HuH-7 (cell line): ENCODE measurements around the gene FAM168A.

Source experiments
- DNase-seq: peaks from one replicate; pipeline ENCODE4 v3.0.0; 2011; ENCODE audit warnings: low spot score

FAM168A gene

GRCh38 chr11:73426219-73426850, 171.6 kb downstream of the FAM168A start:
- no peak for DNase-seq

- no peak for DNase-seq
These were observed 172.8 kb downstream of the FAM168A start for GRCh38 chr11:73425108-73425507.

- DNase-seq: no peak
These were observed 174.4 kb downstream of the FAM168A start for GRCh38 chr11:73423506-73423905.

- DNase-seq: no peak
These were observed 175.0 kb downstream of the FAM168A start for GRCh38 chr11:73422886-73423285.

- DNase-seq: no peak
These were observed 177.8 kb downstream of the FAM168A start for GRCh38 chr11:73420136-73420535.

- no peak for DNase-seq
These were observed 181.1 kb downstream of the FAM168A start for GRCh38 chr11:73416786-73417185.

- DNase-seq: no peak
These were observed 181.9 kb downstream of the FAM168A start for GRCh38 chr11:73415854-73416615.

GRCh38 chr11:73414977-73415651, 182.8 kb downstream of the FAM168A start:
- no peak for DNase-seq

GRCh38 chr11:73413256-73413655, 184.7 kb downstream of the FAM168A start:
- DNase-seq: no peak

GRCh38 chr11:73412308-73412707, 185.6 kb downstream of the FAM168A start:
- no peak for DNase-seq

- DNase-seq: no peak
These were observed 186.9 kb downstream of the FAM168A start for GRCh38 chr11:73411031-73411430.

- no peak for DNase-seq
These were observed 187.3 kb downstream of the FAM168A start for GRCh38 chr11:73410627-73411026.

- DNase-seq: no peak
These were observed 188.5 kb downstream of the FAM168A start for GRCh38 chr11:73409431-73409830.

GRCh38 chr11:73406619-73407018, 191.3 kb downstream of the FAM168A start:
- DNase-seq: no peak

- DNase-seq: no peak
These were observed 191.8 kb downstream of the FAM168A start for GRCh38 chr11:73406131-73406530.

- no peak for DNase-seq
These were observed 192.8 kb downstream of the FAM168A start for GRCh38 chr11:73405146-73405510.

GRCh38 chr11:73404506-73405145, 193.3 kb downstream of the FAM168A start:
- no peak for DNase-seq

- DNase-seq: peak; percentile 73
These were observed 193.9 kb downstream of the FAM168A start for GRCh38 chr11:73404048-73404447.

- no peak for DNase-seq
These were observed 194.4 kb downstream of the FAM168A start for GRCh38 chr11:73403541-73403940.

- no peak for DNase-seq
These were observed 195.1 kb downstream of the FAM168A start for GRCh38 chr11:73402834-73403185.

GRCh38 chr11:73401924-73402833, 195.7 kb downstream of the FAM168A start:
- DNase-seq: no peak
